ENCODE results near the gene PSMA2. TPM values are rescaled to one million over a fixed set of nuclear protein-coding genes. Genes with fewer than 3 reads are reported as not detected.

PSMA2 gene
- total and polyA plus RNA-seq, 2 experiments from 2014 or later = 65.2 to 218 TPM

DNA sequence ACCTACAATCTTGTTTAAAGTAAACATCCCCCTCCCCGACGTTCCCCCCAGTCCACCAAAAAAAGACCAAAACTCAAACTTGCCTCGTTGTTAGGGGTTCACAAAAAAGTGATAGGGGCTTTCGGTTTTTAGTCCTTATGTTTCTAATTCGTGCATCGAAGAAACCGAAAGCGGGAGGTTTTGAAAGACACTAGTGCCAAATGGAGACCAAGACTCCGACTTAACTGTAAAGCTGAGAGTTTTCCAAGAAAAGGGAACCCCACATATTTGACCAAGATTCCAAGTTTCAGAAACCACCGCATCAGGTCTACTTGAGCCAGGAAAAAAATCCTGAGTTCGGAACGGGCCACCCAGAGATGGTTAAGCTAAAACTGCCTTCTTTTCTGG is 534 bp downstream of the PSMA2 start:
- TF ChIP-seq EZH2 (IDR thresholded peaks at IDR 0.05; ENCODE audit: insufficient read depth, poor library complexity, severe bottlenecking) (no peak), EZH2phosphoT487 (IDR thresholded peaks at IDR 0.05; ENCODE audit: insufficient read depth, low read depth) (no peak)
- Histone ChIP-seq H3F3A (ENCODE audit: insufficient read depth) (peaks cover 11% of the 10 kb centered on the region; the same call in 1 of the 2 replicates), H3K9me3 (ENCODE audit: low read depth) (no peaks in the 10 kb centered on the region), H3K27me3 (replicated peaks; ENCODE audit: insufficient read depth) (no peaks in the 10 kb centered on the region), H3K4me3 (peak overlapping the region; percentile 98), H3K36me3 (ENCODE audit: low read depth) (peaks cover 23% of the 10 kb centered on the region), H3K9ac (peak overlapping the region; percentile 95), H3K27ac (peak overlapping the region; percentile 69), H2AFZ (peak overlapping the region; percentile 97), H4K20me1 (ENCODE audit: insufficient read depth) (peaks cover 6% of the 10 kb centered on the region; the same call in 1 of the 2 replicates), H3K4me2 (ENCODE audit: unreplicated experiment) (peak overlapping the region; percentile 97), H3K79me2 (ENCODE audit: insufficient read depth) (peaks cover 92% of the 10 kb centered on the region), H3K4me1 (ENCODE audit: insufficient read depth) (peaks cover 34% of the 10 kb centered on the region), H3K9me2 (ENCODE audit: insufficient read depth) (no peaks in the 10 kb centered on the region)
- in situ Hi-C loops (cut with MboI) = loop anchor here (10.0 kb wide), 2 partner anchors 523 to 783 kb away; no protein-coding TSS in a partner anchor
- DNase-seq = peak; percentile 51
- WGBS, 2 experiments (ENCODE audit: low coverage in 1 of 2, low lambda C conversion rate in 2 of 2, missing lambda C conversion rate in 2 of 2) = 0 to 2% methylated on average over 12 of the region's 12 CpGs

DNA sequence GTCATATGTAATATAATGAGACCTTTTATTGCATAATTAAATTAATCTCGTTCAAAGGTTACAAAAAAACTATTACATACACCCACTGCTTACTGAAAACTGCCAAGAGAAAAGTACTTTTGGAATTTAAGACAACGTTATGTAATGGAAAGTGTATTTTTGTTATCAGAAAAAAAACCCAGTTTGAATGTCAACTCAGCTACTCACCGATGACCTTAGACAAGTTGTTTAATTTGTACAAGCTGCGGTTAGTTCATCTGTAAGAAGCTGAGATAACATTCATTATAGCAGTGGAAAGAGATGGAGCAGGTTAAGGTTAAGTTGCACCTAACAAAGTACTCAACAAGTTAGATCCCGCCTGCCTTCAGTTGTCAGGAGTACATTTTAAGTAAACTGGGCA is 1.1 kb downstream of the PSMA2 start:
- peaks cover 6% of the 10 kb centered on the region; the same call in 1 of the 2 replicates for H4K20me1 ChIP-seq (ENCODE audit: insufficient read depth)
- in situ Hi-C loops (cut with MboI) = loop anchor here (10.0 kb wide), 2 partner anchors 524 to 784 kb away; no protein-coding TSS in a partner anchor

DNA sequence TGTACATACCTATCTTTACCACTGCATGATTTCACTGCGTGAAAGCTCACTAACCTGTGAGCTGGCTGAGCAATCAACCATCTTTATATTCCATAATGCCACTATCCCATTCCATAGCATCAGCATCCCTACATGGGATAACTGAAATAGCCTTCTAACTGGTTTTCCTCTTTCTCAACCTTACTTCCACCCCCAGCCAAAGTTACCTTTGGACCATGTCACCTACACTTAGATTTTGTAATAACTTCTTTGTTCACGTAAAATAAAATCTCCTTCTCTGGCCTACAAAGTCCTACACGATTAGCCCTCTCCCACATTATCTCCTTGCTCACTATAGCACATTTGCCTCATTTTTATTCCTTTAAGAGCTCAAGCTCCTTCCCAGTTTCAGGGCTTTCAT is 2.5 kb downstream of the PSMA2 start:
- 81 to 85% methylated on average over 3 of the region's 3 CpGs for WGBS, 2 experiments (ENCODE audit: low coverage in 1 of 2, low lambda C conversion rate in 2 of 2, missing lambda C conversion rate in 2 of 2)
- no peaks in the 10 kb centered on the region for H3K9me3 ChIP-seq (ENCODE audit: low read depth)
- H4K20me1 ChIP-seq (ENCODE audit: insufficient read depth) = peaks cover 6% of the 10 kb centered on the region; the same call in 1 of the 2 replicates
- H3K79me2 ChIP-seq (ENCODE audit: insufficient read depth) = peaks cover 88% of the 10 kb centered on the region
- H2AFZ ChIP-seq = no peak overlapping the region
- DNase-seq = no peak
- no peak overlapping the region for H3K9ac ChIP-seq
- TF ChIP-seq EZH2phosphoT487 (IDR thresholded peaks at IDR 0.05; ENCODE audit: insufficient read depth, low read depth) (no peak), EZH2 (IDR thresholded peaks at IDR 0.05; ENCODE audit: insufficient read depth, poor library complexity, severe bottlenecking) (no peak)
- H3K4me2 ChIP-seq (ENCODE audit: unreplicated experiment) = peak overlapping the region; percentile 97
- H3K9me2 ChIP-seq (ENCODE audit: insufficient read depth) = no peaks in the 10 kb centered on the region
- in situ Hi-C loops (cut with MboI) = no loop called here
- no peak overlapping the region for H3K27ac ChIP-seq
- H3F3A ChIP-seq (ENCODE audit: insufficient read depth) = peaks cover 11% of the 10 kb centered on the region; the same call in 1 of the 2 replicates
- peaks cover 26% of the 10 kb centered on the region for H3K36me3 ChIP-seq (ENCODE audit: low read depth)
- no peaks in the 10 kb centered on the region for H3K27me3 ChIP-seq (replicated peaks; ENCODE audit: insufficient read depth)
- H3K4me3 ChIP-seq = peak overlapping the region; percentile 98; the same call in 1 of the 2 replicates
- H3K4me1 ChIP-seq (ENCODE audit: insufficient read depth) = peaks cover 31% of the 10 kb centered on the region

More for the DNA sequence above, 1.1 kb downstream of the PSMA2 start:
- H3K27me3 ChIP-seq (replicated peaks; ENCODE audit: insufficient read depth) = no peaks in the 10 kb centered on the region
- H3F3A ChIP-seq (ENCODE audit: insufficient read depth) = peaks cover 11% of the 10 kb centered on the region; the same call in 1 of the 2 replicates
- H2AFZ ChIP-seq = peak overlapping the region; percentile 97
- peaks cover 25% of the 10 kb centered on the region for H3K36me3 ChIP-seq (ENCODE audit: low read depth)
- H3K79me2 ChIP-seq (ENCODE audit: insufficient read depth) = peaks cover 98% of the 10 kb centered on the region
- H3K4me2 ChIP-seq (ENCODE audit: unreplicated experiment) = peak overlapping the region; percentile 97
- peaks cover 34% of the 10 kb centered on the region for H3K4me1 ChIP-seq (ENCODE audit: insufficient read depth)
- WGBS, 2 experiments (ENCODE audit: low coverage in 1 of 2, low lambda C conversion rate in 2 of 2, missing lambda C conversion rate in 2 of 2) = 3 to 6% methylated on average over 5 of the region's 5 CpGs
- H3K9ac ChIP-seq = peak overlapping the region; percentile 95
- TF ChIP-seq EZH2phosphoT487 (IDR thresholded peaks at IDR 0.05; ENCODE audit: insufficient read depth, low read depth) = no peak
- no peaks in the 10 kb centered on the region for H3K9me2 ChIP-seq (ENCODE audit: insufficient read depth)
- DNase-seq = peak; percentile 46
- peak overlapping the region; percentile 98 for H3K4me3 ChIP-seq
- peak overlapping the region; percentile 69 for H3K27ac ChIP-seq
- H3K9me3 ChIP-seq (ENCODE audit: low read depth) = no peaks in the 10 kb centered on the region

DNA sequence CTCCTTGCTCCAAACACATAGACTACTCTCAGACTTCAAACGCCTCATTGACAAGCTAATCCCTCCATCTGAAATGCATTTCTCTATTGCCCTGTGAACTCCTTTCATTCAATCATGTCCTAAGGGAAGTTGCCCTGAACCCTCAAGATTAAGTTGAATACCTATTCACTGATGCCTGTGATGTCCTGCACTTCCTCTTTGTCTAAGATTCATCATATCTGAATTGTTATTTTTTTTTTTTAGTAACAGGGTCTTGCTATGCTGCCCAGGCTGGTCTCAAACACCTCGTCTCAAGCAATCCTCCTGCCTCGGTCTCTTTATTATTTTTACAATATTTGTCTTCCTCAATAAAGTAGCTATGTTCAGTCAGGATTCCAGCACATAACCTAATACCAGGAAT is 3.2 kb downstream of the PSMA2 start:
- in situ Hi-C loops (cut with MboI) = no loop called here

More for the DNA sequence above, 3.2 kb downstream of the PSMA2 start:
- H2AFZ ChIP-seq = no peak overlapping the region
- peaks cover 81% of the 10 kb centered on the region for H3K79me2 ChIP-seq (ENCODE audit: insufficient read depth)
- 61 to 68% methylated on average over 3 of the region's 3 CpGs for WGBS, 2 experiments (ENCODE audit: low coverage in 1 of 2, low lambda C conversion rate in 2 of 2, missing lambda C conversion rate in 2 of 2)
- no peak overlapping the region for H3K4me2 ChIP-seq (ENCODE audit: unreplicated experiment)
- peaks cover 11% of the 10 kb centered on the region; the same call in 1 of the 2 replicates for H3F3A ChIP-seq (ENCODE audit: insufficient read depth)
- peaks cover 28% of the 10 kb centered on the region for H3K36me3 ChIP-seq (ENCODE audit: low read depth)
- DNase-seq = no peak
- 0 out of 2 replicates have a peak, but pooled peaks cover 6% of the 10 kb centered on the region for H4K20me1 ChIP-seq (ENCODE audit: insufficient read depth)
- no peaks in the 10 kb centered on the region for H3K9me2 ChIP-seq (ENCODE audit: insufficient read depth)
- no peak overlapping the region for H3K4me3 ChIP-seq
- peaks cover 25% of the 10 kb centered on the region for H3K4me1 ChIP-seq (ENCODE audit: insufficient read depth)
- TF ChIP-seq EZH2phosphoT487 (IDR thresholded peaks at IDR 0.05; ENCODE audit: insufficient read depth, low read depth) (no peak), EZH2 (IDR thresholded peaks at IDR 0.05; ENCODE audit: insufficient read depth, poor library complexity, severe bottlenecking) (no peak)
- H3K9ac ChIP-seq = no peak overlapping the region
- H3K27ac ChIP-seq = no peak overlapping the region
- no peaks in the 10 kb centered on the region for H3K27me3 ChIP-seq (replicated peaks; ENCODE audit: insufficient read depth)
- H3K9me3 ChIP-seq (ENCODE audit: low read depth) = no peaks in the 10 kb centered on the region
